Limb (tissue), 2 donors: ENCODE measurements around the gene HDHD3.

Experiments
- DNase-seq, 2 donors: peaks; one replicate each; pipeline ENCODE4 v3.0.0-alpha.2; 2016; ENCODE audit errors: extremely low spot score in 2 of 2

HDHD3 gene

GRCh38 chr9:113363336-113363735 is 13.4 kb downstream of the HDHD3 start:
- DNase-seq, result no peak

- no peak for DNase-seq
Measured at GRCh38 chr9:113361304-113362018, 15.3 kb downstream of the HDHD3 start.

GRCh38 chr9:113360242-113360842 is 16.4 kb downstream of the HDHD3 start:
- DNase-seq, result no peak

GRCh38 chr9:113359385-113359784 is 17.4 kb downstream of the HDHD3 start:
- DNase-seq, result no peak

GRCh38 chr9:113356686-113357292 is 20.0 kb downstream of the HDHD3 start:
- no peak for DNase-seq

- no peak for DNase-seq
Measured at GRCh38 chr9:113355040-113355596, 21.7 kb downstream of the HDHD3 start.

- DNase-seq, result no peak
Measured at GRCh38 chr9:113352411-113352810, 24.4 kb downstream of the HDHD3 start.

- no peak for DNase-seq
Measured at GRCh38 chr9:113352006-113352405, 24.8 kb downstream of the HDHD3 start.

- no peak for DNase-seq
Measured at GRCh38 chr9:113350937-113351336, 25.8 kb downstream of the HDHD3 start.

GRCh38 chr9:113350107-113350661 is 26.6 kb downstream of the HDHD3 start:
- no peak for DNase-seq

GRCh38 chr9:113349445-113350094 is 27.2 kb downstream of the HDHD3 start, which contains the start of gene BSPRY:
Gene BSPRY, plus strand, starts transcription at chr9:113349541. Its CDS starts 39 bp downstream, at chr9:113349580.
- DNase-seq, result no peak

- DNase-seq, result no peak
Measured at GRCh38 chr9:113349066-113349444, 27.7 kb downstream of the HDHD3 start.

- no peak for DNase-seq
Measured at GRCh38 chr9:113348437-113348836, 28.3 kb downstream of the HDHD3 start.

- DNase-seq, result no peak
Measured at GRCh38 chr9:113345671-113346070, 31.1 kb downstream of the HDHD3 start.

- DNase-seq, result no peak
Measured at GRCh38 chr9:113345190-113345589, 31.6 kb downstream of the HDHD3 start.

GRCh38 chr9:113343732-113344231 is 33.0 kb downstream of the HDHD3 start:
- DNase-seq, result peak; percentile 60 to 68

- no peak for DNase-seq
Measured at GRCh38 chr9:113341712-113342410, 34.9 kb downstream of the HDHD3 start.

GRCh38 chr9:113340011-113340699 is 36.6 kb downstream of the HDHD3 start, which contains the start of gene WDR31:
Gene WDR31, minus strand, starts transcription at chr9:113340275. Its CDS starts 8,253 bp downstream, at chr9:113332022.
- DNase-seq, result peak; percentile 86 to 93

- no peak for DNase-seq
Measured at GRCh38 chr9:113337714-113338113, 39.1 kb downstream of the HDHD3 start.

GRCh38 chr9:113331780-113332179 is 45.0 kb downstream of the HDHD3 start:
- DNase-seq, result no peak
